IMR-90 (cell line): Measurements from ENCODE around the gene LRRC4C. TPM values are rescaled to one million over a fixed set of nuclear protein-coding genes. Genes with fewer than 3 reads are reported as not detected.
"Not testable (repeated sequence)": the region's sequence is repeated elsewhere in the genome, so short reads cannot be mapped to it uniquely, and the experiment has no call there.

Experiments used
- ATAC-seq: fragments of 200-7000 bp; cut with Tn5 transposase; 2 replicates; pipeline ENCODE4 v1.9.1; 2020; ENCODE audit warnings: low read depth, mild to moderate bottlenecking, moderate library complexity
- BruUV-seq: library from RNA; stranded (reverse); fragments of 400-500 nt; replicated peaks from 2 replicates; lab custom pipeline; 2021; lab: Mats Ljungman, UMichigan
- CTCF ChIA-PET: fragments of 300-600 bp; formaldehyde crosslinking; extraction: SDS; loops from one replicate; lab custom pipeline; 2021; ENCODE audit warnings: antibody characterized with exemption; lab: Yijun Ruan, JAX
- POLR2A ChIA-PET: fragments of 300-600 bp; sonication (Branson Sonifier 250); formaldehyde crosslinking; loops from one replicate; lab custom pipeline; 2022; ENCODE audit warnings: antibody characterized with exemption; ENCODE audit not compliant: unreplicated experiment; lab: Charles Lee
- DNase-seq: peaks from one replicate; pipeline ENCODE4 v3.0.0; 2013
- H2AFZ ChIP-seq: replicated peaks from 2 replicates; pipeline ENCODE3; 2013; ENCODE audit warnings: low read length, mild to moderate bottlenecking; ENCODE audit not compliant: poor library complexity
- H2AK5ac ChIP-seq: 2 replicates; pipeline ENCODE4 v1.6.1; 2013; ENCODE audit warnings: low read depth, low read length, inconsistent platforms
- H2AK9ac ChIP-seq: replicated peaks from 2 replicates; pipeline ENCODE3; 2013; ENCODE audit warnings: mild to moderate bottlenecking, low read depth, low read length, moderate library complexity; ENCODE audit not compliant: poor library complexity
- H2BK120ac ChIP-seq: 2 replicates; pipeline ENCODE4 v1.6.1; 2013; ENCODE audit warnings: low read depth, low read length, inconsistent platforms
- H2BK15ac ChIP-seq: 3 replicates; pipeline ENCODE4 v1.6.1; 2013; ENCODE audit warnings: low read depth, low read length, inconsistent platforms
- H2BK20ac ChIP-seq: 2 replicates; pipeline ENCODE4 v1.6.1; 2013; ENCODE audit warnings: low read depth, mild to moderate bottlenecking, inconsistent platforms, low read length, moderate library complexity
- H2BK5ac ChIP-seq: 2 replicates; pipeline ENCODE4 v1.6.1; 2013; ENCODE audit warnings: mild to moderate bottlenecking, low read depth, low read length, inconsistent platforms; ENCODE audit not compliant: poor library complexity, severe bottlenecking
- H3K14ac ChIP-seq: replicated peaks from 2 replicates; pipeline ENCODE4 v1.6.1; 2013; ENCODE audit warnings: low read depth, low read length, inconsistent platforms
- H3K18ac ChIP-seq: 2 replicates; pipeline ENCODE4 v1.6.1; 2013; ENCODE audit warnings: low read depth, low read length, control low read depth
- H3K23ac ChIP-seq: 2 replicates; pipeline ENCODE4 v1.6.1; 2013; ENCODE audit warnings: low read depth, low read length, inconsistent platforms
- H3K27ac ChIP-seq: 2 replicates; pipeline ENCODE4 v1.5.1; 2013; ENCODE audit warnings: mild to moderate bottlenecking, control low read depth, low read length; ENCODE audit not compliant: insufficient read depth
- H3K27me3 ChIP-seq: 2 replicates; pipeline ENCODE4 v1.6.1; 2013; ENCODE audit warnings: low read length; ENCODE audit not compliant: control insufficient read depth, insufficient read depth
- H3K36me3 ChIP-seq: 2 replicates; pipeline ENCODE4 v1.6.1; 2013; ENCODE audit warnings: low read length, mixed read lengths; ENCODE audit not compliant: control insufficient read depth, insufficient read depth
- H3K4ac ChIP-seq: 2 replicates; pipeline ENCODE4 v1.6.1; 2013; ENCODE audit warnings: low read depth, low read length, inconsistent platforms
- H3K4me1 ChIP-seq: 2 replicates; pipeline ENCODE4 v1.6.1; 2013; ENCODE audit warnings: low read length, mixed read lengths; ENCODE audit not compliant: control insufficient read depth, insufficient read depth
- H3K4me2 ChIP-seq: 2 replicates; pipeline ENCODE4 v1.6.1; 2013; ENCODE audit warnings: low read depth, mild to moderate bottlenecking, control low read depth, low read length, moderate library complexity
- H3K4me3 ChIP-seq: 2 replicates; pipeline ENCODE4 v1.5.1; 2013; ENCODE audit warnings: low read depth, mild to moderate bottlenecking, control low read depth, low read length, moderate library complexity; ENCODE audit not compliant: insufficient read depth
- H3K56ac ChIP-seq: 2 replicates; pipeline ENCODE4 v1.6.1; 2013; ENCODE audit warnings: low read length, inconsistent platforms; ENCODE audit not compliant: insufficient read depth; ENCODE audit errors: extremely low read depth
- H3K79me1 ChIP-seq, 2 experiments: 2 replicates each; pipeline ENCODE4 v1.6.1; 2013; ENCODE audit warnings: low read length in 2 of 2, inconsistent platforms in 1 of 2, low read depth in 1 of 2
- H3K9ac ChIP-seq: 2 replicates; pipeline ENCODE4 v1.6.1; 2013; ENCODE audit warnings: low read depth, low read length, control low read depth
- H3K9me1 ChIP-seq: 2 replicates; pipeline ENCODE4 v1.6.1; 2013; ENCODE audit warnings: low read length, inconsistent platforms; ENCODE audit not compliant: insufficient read depth
- H3K9me3 ChIP-seq: 2 replicates; pipeline ENCODE4 v1.6.1; 2013; ENCODE audit warnings: low read length; ENCODE audit not compliant: control insufficient read depth, insufficient read depth
- H4K20me1 ChIP-seq: 2 replicates; pipeline ENCODE4 v1.6.1; 2013; ENCODE audit warnings: low read length, inconsistent platforms; ENCODE audit not compliant: insufficient read depth
- H4K5ac ChIP-seq: 2 replicates; pipeline ENCODE4 v1.6.1; 2013; ENCODE audit warnings: mild to moderate bottlenecking, low read depth, low read length, control low read depth
- H4K8ac ChIP-seq, 2 experiments: 2 replicates each; pipeline ENCODE4 v1.6.1; 2013; ENCODE audit warnings: low read depth in 2 of 2, low read length in 2 of 2, control low read depth in 1 of 2, inconsistent platforms in 1 of 2
- H4K91ac ChIP-seq: 2 replicates; pipeline ENCODE4 v1.6.1; 2013; ENCODE audit warnings: low read depth, low read length, inconsistent platforms; ENCODE audit not compliant: insufficient read depth
- WGBS, 2 experiments: methylation state at CpG; one replicate each; pipeline versions ENCODE4 v1.1.5 to v1.1.7; 2013; ENCODE audit warnings: missing lambda C conversion rate in 2 of 2; ENCODE audit not compliant: insufficient read length in 1 of 2; ENCODE audit errors: extremely low coverage in 2 of 2; 5-methylcytosine and 5-hydroxymethylcytosine counted together
- dilution Hi-C: fragments of 300-500 bp; cut with HindIII; formaldehyde crosslinking; loops from one replicate; pipeline ENCODE4 v1.14.3; 2018; ENCODE audit warnings: low sequenced_read_pairs; ENCODE audit not compliant: unreplicated experiment
- in situ Hi-C: fragments of 300-500 bp; cut with MboI; formaldehyde crosslinking; loops from 3 replicates; pipeline ENCODE4 v1.14.3; 2019; ENCODE audit warnings: low sequenced_read_pairs, inconsistent platforms, mixed read lengths
- intact Hi-C: fragments of 100-400 bp; cut with micrococcal nuclease; formaldehyde crosslinking; loops from 2 replicates; pipeline ENCODE4 v1.10.0; 2022
- polyA plus RNA-seq, 3 experiments: library from polyadenylated mRNA; depleted of rRNA; stranded (reverse); fragments of >200 nt; gene quantifications; 2 replicates each; pipeline ENCODE4 v1.2.3, GENCODE V29; 2012; ENCODE audit warnings: low replicate concordance in 1 of 3
- total RNA-seq: library from RNA; depleted of rRNA; stranded (reverse); fragments of >200 nt; gene quantifications from 2 replicates; pipeline ENCODE4 v1.2.3, GENCODE V29; 2012

The LRRC4C gene
- total and polyA plus RNA-seq, 2 of the 4 experiments (the other 2 are of a cell fraction), result under 0.01 to 0.03 TPM

- BruUV-seq, H4K20me1 ChIP-seq, H4K8ac ChIP-seq, DNase-seq, H2BK15ac ChIP-seq, POLR2A ChIA-PET, H3K4me1 ChIP-seq, dilution Hi-C loops, H3K18ac ChIP-seq, H3K27ac ChIP-seq, H3K4me3 ChIP-seq, intact Hi-C loops, H3K56ac ChIP-seq, H2BK20ac ChIP-seq, H2AFZ ChIP-seq, H3K14ac ChIP-seq, H3K9me3 ChIP-seq, H2BK120ac ChIP-seq, H3K4ac ChIP-seq, H4K5ac ChIP-seq, H3K4me2 ChIP-seq, H3K23ac ChIP-seq, ATAC-seq, H3K27me3 ChIP-seq, H2AK5ac ChIP-seq, H2BK5ac ChIP-seq, H4K91ac ChIP-seq, H3K36me3 ChIP-seq, H3K9ac ChIP-seq, in situ Hi-C loops, H3K79me1 ChIP-seq, H2AK9ac ChIP-seq, CTCF ChIA-PET, H3K9me1 ChIP-seq: not testable (repeated sequence)
- no CpG with 5 or more reads among the region's 6 CpGs for WGBS, 2 experiments
Measured at GRCh38 chr11:40910774-40911173, 548.7 kb downstream of the LRRC4C start.
